Keratinocyte (primary cell): ENCODE data around the gene PCBP2. TPM values are rescaled to one million over a fixed set of nuclear protein-coding genes. Genes with fewer than 3 reads are reported as not detected.

Experiments
- DNase-seq: peaks from one replicate; pipeline ENCODE4 v3.0.0-alpha.2; 2011; ENCODE audit warnings: low read depth, missing footprints, low spot score
- FAIRE-seq: peaks from 2 replicates; lab custom pipeline; 2011; peaks lifted over from hg19 to GRCh38; lab: Jason Lieb, UNC
- H2AFZ ChIP-seq: 2 replicates; pipeline ENCODE4 v1.6.0; 2012; ENCODE audit warnings: low read length, control low read depth, inconsistent platforms; ENCODE audit not compliant: control insufficient read depth
- H3K27ac ChIP-seq: 2 replicates; pipeline ENCODE4 v1.5.1; 2011; ENCODE audit warnings: low read length; ENCODE audit not compliant: control insufficient read depth, insufficient read depth
- H3K27me3 ChIP-seq: 3 replicates; pipeline ENCODE4 v1.6.0; 2011; ENCODE audit warnings: low read length; ENCODE audit not compliant: control insufficient read depth, insufficient read depth; ENCODE audit errors: extremely low read depth
- H3K36me3 ChIP-seq, 2 experiments: 2 replicates in 1 of 2; 3 replicates in 1 of 2; pipeline ENCODE4 v1.5.1; 2011; ENCODE audit warnings: low read length in 2 of 2, mild to moderate bottlenecking in 1 of 2; ENCODE audit not compliant: control insufficient read depth in 2 of 2, insufficient read depth in 2 of 2; ENCODE audit errors: extremely low read depth in 1 of 2
- H3K4me1 ChIP-seq: 3 replicates; pipeline ENCODE4 v1.5.1; 2011; ENCODE audit warnings: low read length; ENCODE audit not compliant: control insufficient read depth, insufficient read depth; ENCODE audit errors: extremely low read depth
- H3K4me2 ChIP-seq: 3 replicates; pipeline ENCODE4 v1.6.0; 2011; ENCODE audit warnings: low read depth, low read length; ENCODE audit not compliant: control insufficient read depth, insufficient read depth; ENCODE audit errors: extremely low read depth
- H3K4me3 ChIP-seq, 3 experiments: fragments of 200-600 bp in 1 of 3; sonication (generic) in 1 of 3; 2 replicates in 2 of 3; 3 replicates in 1 of 3; pipeline ENCODE4 v1.5.1; 2011 to 2016; ENCODE audit warnings: low read length in 3 of 3, mild to moderate bottlenecking in 3 of 3, control low read depth in 2 of 3, inconsistent platforms in 1 of 3, low read depth in 1 of 3, mixed read lengths in 1 of 3, mixed run types in 1 of 3, moderate library complexity in 1 of 3; ENCODE audit not compliant: control insufficient read depth in 2 of 3, insufficient read depth in 2 of 3; ENCODE audit errors: extremely low read depth in 1 of 3
- H3K79me2 ChIP-seq: 2 replicates; pipeline ENCODE4 v1.6.0; 2012; ENCODE audit warnings: low read length; ENCODE audit not compliant: control insufficient read depth, insufficient read depth
- H3K9ac ChIP-seq: 3 replicates; pipeline ENCODE4 v1.6.0; 2011; ENCODE audit warnings: low read length; ENCODE audit not compliant: control insufficient read depth, insufficient read depth; ENCODE audit errors: extremely low read depth
- H3K9me1 ChIP-seq: 3 replicates; pipeline ENCODE4 v1.6.0; 2011; ENCODE audit warnings: low read length; ENCODE audit not compliant: control insufficient read depth, insufficient read depth; ENCODE audit errors: extremely low read depth
- H3K9me3 ChIP-seq: 2 replicates; pipeline ENCODE4 v1.5.1; 2012; ENCODE audit warnings: low read depth, low read length; ENCODE audit not compliant: control insufficient read depth
- H4K20me1 ChIP-seq: 3 replicates; pipeline ENCODE4 v1.6.0; 2011; ENCODE audit warnings: low read length; ENCODE audit not compliant: control insufficient read depth, insufficient read depth; ENCODE audit errors: extremely low read depth
- CTCF ChIP-seq, 3 experiments: IDR thresholded peaks in 1 of 3; conservative IDR thresholded peaks in 1 of 3; optimal IDR thresholded peaks in 1 of 3; 2 replicates in 2 of 3; 3 replicates in 1 of 3; pipeline versions ENCODE3 to v1.5.1; 2011; ENCODE audit warnings: low read length in 3 of 3, mild to moderate bottlenecking in 3 of 3, moderate library complexity in 2 of 3, control low read depth in 1 of 3, inconsistent platforms in 1 of 3; ENCODE audit not compliant: insufficient read depth in 2 of 3; ENCODE audit errors: extremely low read depth in 1 of 3
- EZH2 ChIP-seq: IDR thresholded peaks from one replicate; pipeline ENCODE4 v1.6.1; 2012; ENCODE audit warnings: inconsistent platforms, mild to moderate bottlenecking, low read length, moderate library complexity
- dilution Hi-C: fragments of 300-500 bp; cut with MboI; formaldehyde crosslinking; loops from one replicate; pipeline ENCODE4 v1.7.0; 2020; ENCODE audit warnings: low sequenced_read_pairs; ENCODE audit not compliant: extremely low pct_ligation_motif_present
- polyA plus RNA-seq, 5 experiments: library from polyadenylated mRNA; depleted of rRNA in 3 of 5; stranded (reverse) in 3 of 5; stranded (forward) in 1 of 5; unstranded in 1 of 5; fragments of >200 nt; gene quantifications; 1 replicate in 1 of 5; 2 replicates in 3 of 5; 3 replicates in 1 of 5; pipeline versions ENCODE4 v1.2.1 to v1.2.3, GENCODE V29; 2011 to 2012; ENCODE audit warnings: missing spikeins in 2 of 5, low read depth in 1 of 5, low replicate concordance in 1 of 5

PCBP2 gene
- polyA plus RNA-seq, 1 donor (not counting 4 experiments of a cell fraction or from before 2014, with no cell fraction given): 238 TPM

- Histone ChIP-seq H3K4me2 (no peak overlapping the region), H3K79me2 (peaks cover 26% of the 10 kb centered on the region), H3K9ac (no peak overlapping the region), H3K9me3 (no peaks in the 10 kb centered on the region), H3K4me3 (no peak overlapping the region), H3K27me3 (no peaks in the 10 kb centered on the region), H3K36me3 (peaks cover 0 to 2% of the 10 kb centered on the region in 2 experiments), H3K27ac (no peak overlapping the region), H4K20me1 (no peaks in the 10 kb centered on the region), H2AFZ (no peak overlapping the region), H3K4me1 (no peaks in the 10 kb centered on the region), H3K9me1 (no peaks in the 10 kb centered on the region)
- no peak for DNase-seq
- dilution Hi-C loops: no loop called here
- TF ChIP-seq EZH2 (no peak), CTCF (optimal IDR thresholded peaks at IDR 0.05 in 1 of 3, IDR thresholded peaks at IDR 0.05 in 1 of 3, conservative IDR thresholded peaks at IDR 0.05 in 1 of 3; ENCODE audit: extremely low read depth in 1 of 3, insufficient read depth in 2 of 3, low read length in 3 of 3) (no peak)
- no peak for FAIRE-seq
Observed at GRCh38 chr12:53402871-53403270, 49.0 kb upstream of the PCBP2 start.

GRCh38 chr12:53410951-53411350 is 41.0 kb upstream of the PCBP2 start:
- Histone ChIP-seq H4K20me1 (no peaks in the 10 kb centered on the region), H3K36me3 (peaks cover 16 to 17% of the 10 kb centered on the region in 2 experiments), H3K9ac (no peak overlapping the region), H3K27ac (no peak overlapping the region), H2AFZ (no peak overlapping the region), H3K4me2 (no peak overlapping the region), H3K4me3 (no peak overlapping the region), H3K4me1 (no peaks in the 10 kb centered on the region), H3K27me3 (no peaks in the 10 kb centered on the region), H3K9me3 (no peaks in the 10 kb centered on the region), H3K79me2 (no peaks in the 10 kb centered on the region), H3K9me1 (no peaks in the 10 kb centered on the region)
- FAIRE-seq (no peak), DNase-seq (no peak)
- TF ChIP-seq CTCF (optimal IDR thresholded peaks at IDR 0.05 in 1 of 3, IDR thresholded peaks at IDR 0.05 in 1 of 3, conservative IDR thresholded peaks at IDR 0.05 in 1 of 3; ENCODE audit: extremely low read depth in 1 of 3, insufficient read depth in 2 of 3, low read length in 3 of 3) (no peak), EZH2 (no peak)
- dilution Hi-C loops: no loop called here
